Suprapubic skin (tissue), 4 donors: ENCODE data around the gene ZNF205. TPM values are rescaled to one million over a fixed set of nuclear protein-coding genes. Genes with fewer than 3 reads are reported as not detected.

ENCODE experiments used
- DNase-seq, 2 donors: peaks; one replicate each; pipeline ENCODE4 v3.0.0-alpha.2; 2019; ENCODE audit warnings: low spot score in 2 of 2
- H3K27ac ChIP-seq: fragments of 200-600 bp; sonication (generic); one replicate; pipeline ENCODE4 v1.5.1; 2019
- H3K27me3 ChIP-seq: fragments of 200-600 bp; sonication (generic); one replicate; pipeline ENCODE4 v1.5.1; 2019
- H3K36me3 ChIP-seq: fragments of 200-600 bp; sonication (generic); one replicate; pipeline ENCODE4 v1.5.1; 2019
- H3K4me1 ChIP-seq: fragments of 200-600 bp; sonication (generic); one replicate; pipeline ENCODE4 v1.5.1; 2019
- H3K4me3 ChIP-seq: fragments of 200-600 bp; sonication (generic); one replicate; pipeline ENCODE4 v1.5.1; 2019; ENCODE audit warnings: mild to moderate bottlenecking
- H3K9me3 ChIP-seq: fragments of 200-600 bp; sonication (generic); one replicate; pipeline ENCODE4 v1.5.1; 2019
- CTCF ChIP-seq, 2 donors: fragments of 200-600 bp in 1 of 2; fragments of 450-650 bp in 1 of 2; sonication (generic) in 1 of 2; IDR thresholded peaks; one replicate each; pipeline ENCODE4 v1.5.1; 2016 to 2019; ENCODE audit warnings: antibody characterized with exemption in 2 of 2, mild to moderate bottlenecking in 1 of 2, moderate library complexity in 1 of 2
- EP300 ChIP-seq: sonication (generic); formaldehyde crosslinking; IDR thresholded peaks from one replicate; pipeline ENCODE4 v1.6.1; 2017; ENCODE audit warnings: antibody characterized with exemption
- POLR2A ChIP-seq, 2 donors: fragments of 450-650 bp; IDR thresholded peaks; one replicate each; pipeline ENCODE4 v1.6.1; 2017; ENCODE audit warnings: antibody characterized with exemption in 2 of 2, mild to moderate bottlenecking in 2 of 2, moderate library complexity in 2 of 2
- POLR2AphosphoS5 ChIP-seq, 3 donors: sonication (generic); formaldehyde crosslinking; IDR thresholded peaks; one replicate each; pipeline ENCODE4 v1.6.1; 2017; ENCODE audit warnings: antibody characterized with exemption in 3 of 3
- WGBS: methylation state at CpG from one replicate; pipeline ENCODE4 v1.1.5; 2018; 5-methylcytosine and 5-hydroxymethylcytosine counted together
- total RNA-seq, 4 donors: library from RNA; depleted of rRNA; stranded (reverse); fragments of >200 nt; gene quantifications; one replicate each; pipeline ENCODE4 v1.1.0, GENCODE V29; 2016

Gene ZNF205
- total RNA-seq, 4 donors from 2014 or later, result 18.3 to 22.5 (median 20.9) TPM

GRCh38 chr16:3133844-3134243, 21.5 kb downstream of the ZNF205 start:
- H3K4me3 ChIP-seq, result peak overlapping the region; percentile 98
- 6% methylated on average over 7 of the region's 7 CpGs for WGBS
- peaks cover 50% of the 10 kb centered on the region for H3K4me1 ChIP-seq
- TF ChIP-seq POLR2A (IDR thresholded peaks at IDR 0.05) (no peak), POLR2AphosphoS5 (IDR thresholded peaks at IDR 0.05) (no peak), CTCF (IDR thresholded peaks at IDR 0.05) (no peak), EP300 (no peak)
- no peak for DNase-seq
- H3K9me3 ChIP-seq, result no peaks in the 10 kb centered on the region
- peaks cover 16% of the 10 kb centered on the region for H3K36me3 ChIP-seq
- no peaks in the 10 kb centered on the region for H3K27me3 ChIP-seq
- peak overlapping the region; percentile 95 for H3K27ac ChIP-seq

- peak; percentile 97 to 98 for DNase-seq
- WGBS, result under 1% methylated on average over 43 of the region's 63 CpGs
- Histone ChIP-seq H3K27me3 (no peaks in the 10 kb centered on the region), H3K4me3 (peak within 1 kb of the TSS; percentile 98), H3K9me3 (no peaks in the 10 kb centered on the region), H3K4me1 (peaks cover 43% of the 10 kb centered on the region), H3K27ac (peak within 1 kb of the TSS; percentile 95), H3K36me3 (peaks cover 22% of the 10 kb centered on the region)
- TF ChIP-seq POLR2A (IDR thresholded peaks at IDR 0.05), result peak; percentile 48 to 79
- TF ChIP-seq CTCF (IDR thresholded peaks at IDR 0.05), result no peak
- no peak for TF ChIP-seq EP300
- TF ChIP-seq POLR2AphosphoS5 (IDR thresholded peaks at IDR 0.05), result peak; percentile 65 to 90 (median 71)
These were observed 22.1 kb downstream of the ZNF205 start, which contains the start of gene ZNF213 for GRCh38 chr16:3134338-3135125. ZNF213 (plus strand) TSS chr16:3135029; CDS start chr16:3137281, 2,252 bp downstream.

- under 1% methylated on average over 14 of the region's 43 CpGs for WGBS
- peak overlapping the region; percentile 95 for H3K27ac ChIP-seq
- no peak for DNase-seq
These were observed 22.8 kb downstream of the ZNF205 start for GRCh38 chr16:3135126-3135715.

GRCh38 chr16:3137267-3137666, 24.9 kb downstream of the ZNF205 start:
- peaks cover 42% of the 10 kb centered on the region for H3K36me3 ChIP-seq
- no peak overlapping the region for H3K4me3 ChIP-seq
- no peak for TF ChIP-seq EP300
- no peak for TF ChIP-seq CTCF (IDR thresholded peaks at IDR 0.05)
- no peak for TF ChIP-seq POLR2A (IDR thresholded peaks at IDR 0.05)
- no peak for TF ChIP-seq POLR2AphosphoS5 (IDR thresholded peaks at IDR 0.05)
- no peaks in the 10 kb centered on the region for H3K27me3 ChIP-seq
- no peaks in the 10 kb centered on the region for H3K9me3 ChIP-seq
- no peak for DNase-seq
- peaks cover 34% of the 10 kb centered on the region for H3K4me1 ChIP-seq
- no peak overlapping the region for H3K27ac ChIP-seq
- 92% methylated on average over 13 of the region's 13 CpGs for WGBS

More at GRCh38 chr16:3135126-3135715, 22.8 kb downstream of the ZNF205 start:
- Histone ChIP-seq H3K9me3 (no peaks in the 10 kb centered on the region), H3K27me3 (no peaks in the 10 kb centered on the region), H3K4me3 (peak overlapping the region; percentile 98), H3K4me1 (peaks cover 36% of the 10 kb centered on the region), H3K36me3 (peaks cover 27% of the 10 kb centered on the region)
- TF ChIP-seq CTCF (IDR thresholded peaks at IDR 0.05) (no peak), POLR2AphosphoS5 (IDR thresholded peaks at IDR 0.05) (no peak), POLR2A (IDR thresholded peaks at IDR 0.05) (no peak), EP300 (no peak)

- peaks cover 27% of the 10 kb centered on the region for H3K4me1 ChIP-seq
- 91% methylated on average over 11 of the region's 21 CpGs for WGBS
- no peaks in the 10 kb centered on the region for H3K9me3 ChIP-seq
- H3K27ac ChIP-seq, result no peak overlapping the region
- no peak overlapping the region for H3K4me3 ChIP-seq
- peaks cover 49% of the 10 kb centered on the region for H3K36me3 ChIP-seq
- DNase-seq, result no peak
- no peaks in the 10 kb centered on the region for H3K27me3 ChIP-seq
- TF ChIP-seq EP300 (no peak), POLR2AphosphoS5 (IDR thresholded peaks at IDR 0.05) (no peak), POLR2A (IDR thresholded peaks at IDR 0.05) (no peak), CTCF (IDR thresholded peaks at IDR 0.05) (no peak)
These were observed 26.0 kb downstream of the ZNF205 start for GRCh38 chr16:3138342-3138741.
